ENCODE results near the gene IL21R. TPM values are rescaled to one million over a fixed set of nuclear protein-coding genes. Genes with fewer than 3 reads are reported as not detected.

IL21R gene
- total RNA-seq, 4 donors from 2014 or later = 0.20 to 1.1 (median 0.27) TPM; not detected in 1

- no peaks in the 10 kb centered on the region for H3K36me3 ChIP-seq
- TF ChIP-seq POLR2A (IDR thresholded peaks at IDR 0.05) = no peak
- no peak for TF ChIP-seq EP300 (IDR thresholded peaks at IDR 0.05; ENCODE audit: low read depth)
- TF ChIP-seq POLR2AphosphoS5 (IDR thresholded peaks at IDR 0.05) = no peak
- TF ChIP-seq CTCF (IDR thresholded peaks at IDR 0.05) = no peak
- in situ Hi-C loops (cut with MboI; ENCODE audit: low pct_ligation_motif_present in 1 of 4, low pct_unique_long_range_greater_than_20kb in 1 of 4, low sequenced_read_pairs in 3 of 4) = no loop called here
- intact Hi-C loops (cut with DNase I; ENCODE audit: low total_unique reads) = no loop called here
- peaks cover 20 to 24% of the 10 kb centered on the region in 2 donors for H3K9me3 ChIP-seq
- no peaks in the 10 kb centered on the region for H3K4me1 ChIP-seq
- H3K27ac ChIP-seq = no peak overlapping the region
- no peak overlapping the region for H3K4me3 ChIP-seq
- DNase-seq = no peak
- no peaks in the 10 kb centered on the region for H3K27me3 ChIP-seq
Measured at GRCh38 chr16:27421961-27422740, 20.2 kb downstream of the IL21R start.

GRCh38 chr16:27424772-27425498, 23.0 kb downstream of the IL21R start:
- TF ChIP-seq POLR2A (IDR thresholded peaks at IDR 0.05) (no peak), CTCF (IDR thresholded peaks at IDR 0.05) (no peak), EP300 (IDR thresholded peaks at IDR 0.05; ENCODE audit: low read depth) (no peak), POLR2AphosphoS5 (IDR thresholded peaks at IDR 0.05) (no peak)
- Histone ChIP-seq H3K27ac (no peak overlapping the region), H3K27me3 (no peaks in the 10 kb centered on the region), H3K9me3 (peaks cover 20 to 24% of the 10 kb centered on the region in 2 donors), H3K36me3 (no peaks in the 10 kb centered on the region), H3K4me3 (no peak overlapping the region), H3K4me1 (no peaks in the 10 kb centered on the region)
- intact Hi-C loops (cut with DNase I; ENCODE audit: low total_unique reads) (no loop called here), in situ Hi-C loops (cut with MboI; ENCODE audit: low pct_ligation_motif_present in 1 of 4, low pct_unique_long_range_greater_than_20kb in 1 of 4, low sequenced_read_pairs in 3 of 4) (no loop called here)
- DNase-seq = no peak
- 64 to 89% methylated on average over 2 to 10 of the region's 10 CpGs for WGBS, 2 donors (ENCODE audit: low coverage in 1 of 2)

GRCh38 chr16:27425961-27426360, 24.0 kb downstream of the IL21R start:
- no peak for DNase-seq
- no peaks in the 10 kb centered on the region for H3K4me1 ChIP-seq
- H3K9me3 ChIP-seq = peaks cover 20 to 24% of the 10 kb centered on the region in 2 donors
- no peak overlapping the region for H3K27ac ChIP-seq
- WGBS, 2 donors (ENCODE audit: low coverage in 1 of 2) = 60 to 83% methylated on average over 1 of the region's 1 CpG
- TF ChIP-seq POLR2A (IDR thresholded peaks at IDR 0.05) = no peak
- TF ChIP-seq EP300 (IDR thresholded peaks at IDR 0.05; ENCODE audit: low read depth) = no peak
- TF ChIP-seq CTCF (IDR thresholded peaks at IDR 0.05) = no peak
- no peak for TF ChIP-seq POLR2AphosphoS5 (IDR thresholded peaks at IDR 0.05)
- no peaks in the 10 kb centered on the region for H3K36me3 ChIP-seq
- in situ Hi-C loops (cut with MboI; ENCODE audit: low pct_ligation_motif_present in 1 of 4, low pct_unique_long_range_greater_than_20kb in 1 of 4, low sequenced_read_pairs in 3 of 4) = no loop called here
- H3K4me3 ChIP-seq = no peak overlapping the region
- intact Hi-C loops (cut with DNase I; ENCODE audit: low total_unique reads) = no loop called here
- H3K27me3 ChIP-seq = no peaks in the 10 kb centered on the region
